ENCODE data around the gene FTO.
A peak's percentile ranks its signal among the peaks of the same experiment; 100 is the strongest.
"Not testable (repeated sequence)": the region's sequence is repeated elsewhere in the genome, so short reads cannot be mapped to it uniquely, and the experiment has no call there.

FTO gene

DNA sequence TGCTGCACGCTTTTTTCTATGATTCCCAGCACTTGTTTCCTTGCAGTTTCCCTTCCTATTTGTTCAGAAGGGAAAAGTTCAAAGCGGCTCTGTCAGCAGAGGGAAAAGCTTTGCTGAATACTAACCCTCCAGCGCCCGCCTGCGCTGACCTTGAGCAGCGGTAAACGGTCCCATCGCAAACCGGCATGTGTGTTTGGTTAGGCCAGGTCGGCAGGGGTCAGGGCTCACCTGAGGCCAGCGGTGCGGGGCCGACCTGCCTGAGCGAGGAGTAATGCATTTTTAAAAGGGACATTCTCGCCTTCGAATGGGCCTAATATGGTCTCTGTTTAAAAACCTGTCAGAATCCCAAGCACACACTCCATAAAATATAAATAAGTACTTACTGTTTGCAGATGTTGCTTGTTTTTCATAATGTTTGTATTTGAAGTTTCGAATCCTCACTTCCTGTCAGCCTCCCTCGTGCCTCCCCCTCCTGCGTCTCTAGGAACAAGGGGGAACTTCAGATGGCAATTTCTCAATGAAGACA, 472.5 kb downstream of the FTO start:
- peaks cover 10% of the 10 kb centered on the region for H3K27me3 ChIP-seq
- H3K27ac ChIP-seq, result no peak overlapping the region
- H3K4me3 ChIP-seq (ENCODE audit: low read depth in 1 of 2, low read length in 1 of 2), result peak overlapping the region in 1 of 2 experiments; percentile 32
- no peaks in the 10 kb centered on the region for H3K9me3 ChIP-seq
- H3K4me1 ChIP-seq (ENCODE audit: control insufficient read depth in 1 of 2, insufficient read depth in 1 of 2, low read depth in 1 of 2, low read length in 1 of 2), result peaks cover 14 to 31% of the 10 kb centered on the region in 2 experiments
- no peaks in the 10 kb centered on the region for H3K36me3 ChIP-seq
- TF ChIP-seq CTCF (IDR thresholded peaks at IDR 0.05), result no peak

GRCh38 chr16:54177052-54177861, 473.3 kb downstream of the FTO start:
- no peak overlapping the region for H3K27ac ChIP-seq
- no peak for TF ChIP-seq CTCF (IDR thresholded peaks at IDR 0.05)
- H3K36me3 ChIP-seq, result no peaks in the 10 kb centered on the region
- no peak overlapping the region for H3K4me3 ChIP-seq (ENCODE audit: low read depth in 1 of 2, low read length in 1 of 2)
- H3K27me3 ChIP-seq, result peaks cover 3% of the 10 kb centered on the region
- peaks cover 14 to 27% of the 10 kb centered on the region in 2 experiments for H3K4me1 ChIP-seq (ENCODE audit: control insufficient read depth in 1 of 2, insufficient read depth in 1 of 2, low read depth in 1 of 2, low read length in 1 of 2)
- no peaks in the 10 kb centered on the region for H3K9me3 ChIP-seq

DNA sequence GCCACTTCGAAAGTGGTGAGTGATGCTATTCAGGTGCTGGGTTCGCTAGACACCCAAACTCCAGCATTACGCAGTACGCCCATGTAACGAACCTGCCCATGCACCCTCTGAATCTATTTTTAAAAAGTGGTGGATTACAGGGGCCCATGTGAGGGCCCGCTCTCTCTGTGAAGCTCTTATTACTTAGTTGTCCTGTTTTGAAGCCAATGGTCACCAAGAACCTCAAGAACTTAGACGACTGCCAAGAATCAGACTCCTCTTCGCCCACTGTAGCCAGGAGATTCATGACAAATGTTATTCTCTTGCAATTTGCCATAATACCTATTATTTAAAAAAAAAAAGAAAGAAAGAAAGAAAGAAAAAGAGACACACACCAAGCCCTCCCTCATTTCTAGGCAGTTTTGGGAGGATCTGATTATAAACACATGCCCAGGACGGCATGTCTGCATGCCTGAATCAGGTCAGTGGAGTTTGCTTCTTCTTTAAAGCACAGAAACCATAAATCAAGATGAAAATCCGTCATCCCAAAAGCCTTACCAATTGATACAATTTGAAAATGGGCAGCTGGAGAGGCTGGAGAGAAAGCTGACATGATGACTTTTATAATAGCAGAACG, 474.0 kb downstream of the FTO start:
- Histone ChIP-seq H3K36me3 (no peaks in the 10 kb centered on the region), H3K4me3 (ENCODE audit: low read depth in 1 of 2, low read length in 1 of 2) (no peak overlapping the region), H3K9me3 (no peaks in the 10 kb centered on the region), H3K27ac (no peak overlapping the region), H3K4me1 (ENCODE audit: control insufficient read depth in 1 of 2, insufficient read depth in 1 of 2, low read depth in 1 of 2, low read length in 1 of 2) (peaks cover 14 to 21% of the 10 kb centered on the region in 2 experiments), H3K27me3 (no peaks in the 10 kb centered on the region)
- no peak for TF ChIP-seq CTCF (IDR thresholded peaks at IDR 0.05)

DNA sequence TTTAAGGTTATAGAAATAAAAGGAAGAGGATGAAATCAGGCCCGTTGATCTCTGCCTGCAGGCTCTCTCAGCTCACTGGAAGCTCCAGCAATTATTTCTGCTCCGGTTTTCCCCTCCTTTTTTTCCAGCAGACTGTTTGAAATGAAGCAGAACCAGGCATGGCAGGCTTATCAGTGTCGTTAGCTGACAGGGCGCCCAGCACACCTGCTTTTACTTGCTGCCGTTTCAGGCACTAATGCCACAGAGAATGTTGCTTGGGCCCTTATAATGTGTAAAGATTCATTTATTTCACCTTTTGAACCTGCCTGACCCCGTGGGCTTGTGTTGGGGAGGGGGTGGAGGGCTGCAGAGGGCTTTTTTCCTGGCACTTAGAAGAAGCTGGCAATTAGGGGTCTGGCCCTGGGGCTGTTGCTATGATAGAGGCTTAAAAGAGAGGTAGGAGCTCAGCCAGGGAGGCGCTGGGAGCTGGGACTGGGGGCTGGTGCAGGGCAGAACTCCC, 474.6 kb downstream of the FTO start:
- no peak for TF ChIP-seq CTCF (IDR thresholded peaks at IDR 0.05)
- H3K4me3 ChIP-seq (ENCODE audit: low read depth in 1 of 2, low read length in 1 of 2), result no peak overlapping the region
- no peaks in the 10 kb centered on the region for H3K36me3 ChIP-seq
- no peaks in the 10 kb centered on the region for H3K9me3 ChIP-seq
- H3K27me3 ChIP-seq, result no peaks in the 10 kb centered on the region
- H3K4me1 ChIP-seq (ENCODE audit: control insufficient read depth in 1 of 2, insufficient read depth in 1 of 2, low read depth in 1 of 2, low read length in 1 of 2), result peaks cover 14 to 21% of the 10 kb centered on the region in 2 experiments
- H3K27ac ChIP-seq, result no peak overlapping the region

GRCh38 chr16:54180421-54181359, 476.7 kb downstream of the FTO start:
- no peaks in the 10 kb centered on the region for H3K27me3 ChIP-seq
- no peaks in the 10 kb centered on the region for H3K36me3 ChIP-seq
- no peak overlapping the region for H3K27ac ChIP-seq
- peaks cover 9 to 13% of the 10 kb centered on the region in 2 experiments for H3K4me1 ChIP-seq (ENCODE audit: control insufficient read depth in 1 of 2, insufficient read depth in 1 of 2, low read depth in 1 of 2, low read length in 1 of 2)
- no peak overlapping the region for H3K4me3 ChIP-seq (ENCODE audit: low read depth in 1 of 2, low read length in 1 of 2)
- no peaks in the 10 kb centered on the region for H3K9me3 ChIP-seq
- TF ChIP-seq CTCF (IDR thresholded peaks at IDR 0.05), result no peak

GRCh38 chr16:54181683-54182329, 477.9 kb downstream of the FTO start:
- not testable (repeated sequence) for H3K4me1 ChIP-seq (ENCODE audit: control insufficient read depth in 1 of 2, insufficient read depth in 1 of 2, low read depth in 1 of 2, low read length in 1 of 2)

More at GRCh38 chr16:54181683-54182329, 477.9 kb downstream of the FTO start:
- H3K9me3 ChIP-seq; H3K4me3 ChIP-seq (ENCODE audit: low read depth in 1 of 2, low read length in 1 of 2); H3K27me3 ChIP-seq; H3K36me3 ChIP-seq; H3K27ac ChIP-seq: not testable (repeated sequence)

Measured in neutrophil (primary cell).